Adrenal gland (tissue), 5 donors: ENCODE results near the gene CDK14.

Experiments used
- POLR2A ChIP-seq, 2 donors: fragments of 450-650 bp; IDR thresholded peaks; one replicate each; pipeline ENCODE4 v1.6.1; 2017; ENCODE audit warnings: antibody characterized with exemption in 2 of 2, mild to moderate bottlenecking in 2 of 2, moderate library complexity in 1 of 2
- TF ChIP-seq, protein P1 (sequence below), 6 experiments: fragments of 450-650 bp in 4 of 6; fragments of 200-600 bp in 2 of 6; sonication (generic) in 1 of 6; IDR thresholded peaks; 1 replicate in 5 of 6; 2 replicates in 1 of 6; pipeline versions ENCODE4 v1.5.1 to v1.8.0; 2016 to 2021; ENCODE audit warnings: antibody characterized with exemption in 6 of 6, mild to moderate bottlenecking in 2 of 6, moderate library complexity in 1 of 6
- donor health status: DM: no; HTN: no; CAD: no.

DNA sequence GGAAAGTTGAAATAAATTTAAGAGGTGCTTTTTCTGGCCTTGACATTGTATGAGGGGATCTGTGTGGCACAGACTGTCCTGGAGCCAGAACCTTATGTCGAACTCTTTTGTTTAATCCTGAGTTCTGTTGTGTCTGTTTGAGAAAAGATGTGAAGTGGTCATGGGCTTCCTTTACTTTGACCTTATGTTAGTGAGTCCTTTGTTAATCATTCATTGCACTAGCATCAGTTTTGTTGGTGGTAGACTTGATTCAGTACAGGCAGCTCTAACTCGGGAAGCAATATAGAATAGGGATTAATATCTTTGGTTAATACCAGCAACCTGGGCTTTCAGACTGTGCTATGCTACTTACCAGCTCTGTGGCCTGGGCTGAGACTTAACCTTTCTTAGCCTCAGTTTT is 544.2 kb downstream of the CDK14 start:
- no peak for TF ChIP-seq POLR2A (IDR thresholded peaks at IDR 0.05)
- TF ChIP-seq, protein P1, sequence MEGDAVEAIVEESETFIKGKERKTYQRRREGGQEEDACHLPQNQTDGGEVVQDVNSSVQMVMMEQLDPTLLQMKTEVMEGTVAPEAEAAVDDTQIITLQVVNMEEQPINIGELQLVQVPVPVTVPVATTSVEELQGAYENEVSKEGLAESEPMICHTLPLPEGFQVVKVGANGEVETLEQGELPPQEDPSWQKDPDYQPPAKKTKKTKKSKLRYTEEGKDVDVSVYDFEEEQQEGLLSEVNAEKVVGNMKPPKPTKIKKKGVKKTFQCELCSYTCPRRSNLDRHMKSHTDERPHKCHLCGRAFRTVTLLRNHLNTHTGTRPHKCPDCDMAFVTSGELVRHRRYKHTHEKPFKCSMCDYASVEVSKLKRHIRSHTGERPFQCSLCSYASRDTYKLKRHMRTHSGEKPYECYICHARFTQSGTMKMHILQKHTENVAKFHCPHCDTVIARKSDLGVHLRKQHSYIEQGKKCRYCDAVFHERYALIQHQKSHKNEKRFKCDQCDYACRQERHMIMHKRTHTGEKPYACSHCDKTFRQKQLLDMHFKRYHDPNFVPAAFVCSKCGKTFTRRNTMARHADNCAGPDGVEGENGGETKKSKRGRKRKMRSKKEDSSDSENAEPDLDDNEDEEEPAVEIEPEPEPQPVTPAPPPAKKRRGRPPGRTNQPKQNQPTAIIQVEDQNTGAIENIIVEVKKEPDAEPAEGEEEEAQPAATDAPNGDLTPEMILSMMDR (IDR thresholded peaks at IDR 0.05): no peak
